GM06990 (cell line): ENCODE data around the gene PRKN.

Experiments used
- DNase-seq: peaks from one replicate; pipeline ENCODE4 v3.0.0-alpha.2; 2011; ENCODE audit not compliant: insufficient read length; ENCODE audit errors: extremely low read depth
- H3K27me3 ChIP-seq: replicated peaks from 2 replicates; pipeline ENCODE4 v1.6.0; 2011; ENCODE audit warnings: low read length; ENCODE audit not compliant: control insufficient read depth, insufficient read depth
- H3K36me3 ChIP-seq: 2 replicates; pipeline ENCODE4 v1.5.1; 2011; ENCODE audit warnings: low read length; ENCODE audit not compliant: control insufficient read depth, insufficient read depth
- H3K4me3 ChIP-seq: replicated peaks from 2 replicates; pipeline ENCODE4 v1.5.1; 2011; ENCODE audit warnings: low read depth, mild to moderate bottlenecking, control low read depth, low read length
- TF ChIP-seq, protein P1 (sequence below): IDR thresholded peaks from 2 replicates; pipeline ENCODE4 v1.5.1; 2011; ENCODE audit warnings: low read length, control low read depth, mild to moderate bottlenecking, inconsistent platforms; ENCODE audit not compliant: insufficient read depth, poor library complexity, severe bottlenecking

The PRKN gene

DNA sequence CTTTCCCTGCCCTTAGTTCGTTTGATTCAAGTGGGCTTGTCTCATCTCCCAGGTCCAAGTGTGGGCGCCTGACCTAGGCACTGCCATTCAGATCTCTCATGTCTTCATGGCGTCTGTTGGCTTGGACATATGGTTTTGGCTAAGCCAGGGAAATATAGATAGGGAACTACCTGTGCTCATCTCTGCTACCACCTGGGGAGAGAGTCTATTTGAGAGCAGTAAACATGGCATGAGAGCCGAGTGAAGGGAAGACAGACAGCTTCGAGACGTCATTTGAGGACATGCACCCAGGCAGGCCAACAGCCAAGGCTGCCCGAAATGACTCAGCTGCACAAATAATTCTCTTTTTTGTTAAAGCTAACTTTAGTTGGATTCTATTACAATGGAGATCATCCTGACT is 1083.0 kb downstream of the PRKN start:
- H3K4me3 ChIP-seq = no peak overlapping the region
- H3K27me3 ChIP-seq = no peaks in the 10 kb centered on the region
- TF ChIP-seq, protein P1, sequence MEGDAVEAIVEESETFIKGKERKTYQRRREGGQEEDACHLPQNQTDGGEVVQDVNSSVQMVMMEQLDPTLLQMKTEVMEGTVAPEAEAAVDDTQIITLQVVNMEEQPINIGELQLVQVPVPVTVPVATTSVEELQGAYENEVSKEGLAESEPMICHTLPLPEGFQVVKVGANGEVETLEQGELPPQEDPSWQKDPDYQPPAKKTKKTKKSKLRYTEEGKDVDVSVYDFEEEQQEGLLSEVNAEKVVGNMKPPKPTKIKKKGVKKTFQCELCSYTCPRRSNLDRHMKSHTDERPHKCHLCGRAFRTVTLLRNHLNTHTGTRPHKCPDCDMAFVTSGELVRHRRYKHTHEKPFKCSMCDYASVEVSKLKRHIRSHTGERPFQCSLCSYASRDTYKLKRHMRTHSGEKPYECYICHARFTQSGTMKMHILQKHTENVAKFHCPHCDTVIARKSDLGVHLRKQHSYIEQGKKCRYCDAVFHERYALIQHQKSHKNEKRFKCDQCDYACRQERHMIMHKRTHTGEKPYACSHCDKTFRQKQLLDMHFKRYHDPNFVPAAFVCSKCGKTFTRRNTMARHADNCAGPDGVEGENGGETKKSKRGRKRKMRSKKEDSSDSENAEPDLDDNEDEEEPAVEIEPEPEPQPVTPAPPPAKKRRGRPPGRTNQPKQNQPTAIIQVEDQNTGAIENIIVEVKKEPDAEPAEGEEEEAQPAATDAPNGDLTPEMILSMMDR = no peak
- H3K36me3 ChIP-seq = no peaks in the 10 kb centered on the region
- DNase-seq = no peak

GRCh38 chr6:161641175-161641574 is 1086.4 kb downstream of the PRKN start:
- TF ChIP-seq, protein P1 = no peak
- no peaks in the 10 kb centered on the region for H3K27me3 ChIP-seq
- no peak overlapping the region for H3K4me3 ChIP-seq
- DNase-seq = no peak
- no peaks in the 10 kb centered on the region for H3K36me3 ChIP-seq

DNA sequence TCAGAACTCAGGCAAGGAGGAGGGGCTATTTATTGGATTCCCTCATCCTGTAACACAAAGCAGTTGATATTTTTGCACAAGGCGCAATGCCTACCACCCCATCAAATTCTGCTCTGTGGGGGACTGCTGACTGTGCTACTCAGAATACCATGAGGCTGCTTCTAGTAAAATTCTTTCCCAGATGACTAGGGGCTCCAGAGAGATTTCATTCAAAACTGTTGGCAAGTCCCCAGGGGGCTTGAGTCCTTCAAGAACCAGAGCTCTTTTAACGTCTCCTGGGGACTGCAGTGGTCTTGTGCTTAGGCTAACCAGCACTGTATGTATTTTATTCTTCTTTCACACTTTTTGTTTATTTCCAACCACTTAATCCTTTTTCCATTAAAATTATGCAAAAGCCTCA is 1087.8 kb downstream of the PRKN start:
- DNase-seq = no peak
- Histone ChIP-seq H3K4me3 (no peak overlapping the region), H3K27me3 (no peaks in the 10 kb centered on the region), H3K36me3 (no peaks in the 10 kb centered on the region)
- TF ChIP-seq, protein P1 = no peak

DNA sequence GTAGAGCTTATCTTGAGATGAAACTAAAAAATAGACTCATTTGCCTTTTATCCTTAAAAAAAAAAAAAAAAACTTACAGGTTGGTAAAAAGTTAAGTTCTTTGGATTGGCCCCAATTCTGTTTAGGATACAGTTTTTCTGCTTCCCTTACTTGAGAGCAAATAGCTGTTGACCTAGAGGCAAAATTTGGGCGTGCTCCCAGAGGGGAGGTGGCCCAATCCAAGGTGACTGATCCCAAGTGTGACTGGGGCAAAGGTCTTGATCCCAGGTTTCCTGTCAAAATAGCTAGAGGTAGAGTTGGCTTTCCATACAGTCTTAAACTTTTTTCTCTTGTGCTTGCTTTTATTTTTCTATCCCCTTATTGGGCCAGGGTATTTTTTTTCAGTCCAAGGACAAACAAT is 1089.9 kb downstream of the PRKN start:
- TF ChIP-seq, protein P1 = no peak
- Histone ChIP-seq H3K27me3 (no peaks in the 10 kb centered on the region), H3K36me3 (no peaks in the 10 kb centered on the region), H3K4me3 (no peak overlapping the region)
- no peak for DNase-seq

- no peak for DNase-seq
- no peak overlapping the region for H3K4me3 ChIP-seq
- no peaks in the 10 kb centered on the region for H3K36me3 ChIP-seq
- TF ChIP-seq, protein P1 = no peak
- H3K27me3 ChIP-seq = no peaks in the 10 kb centered on the region
Observed at GRCh38 chr6:161636882-161637430, 1090.6 kb downstream of the PRKN start.

DNA sequence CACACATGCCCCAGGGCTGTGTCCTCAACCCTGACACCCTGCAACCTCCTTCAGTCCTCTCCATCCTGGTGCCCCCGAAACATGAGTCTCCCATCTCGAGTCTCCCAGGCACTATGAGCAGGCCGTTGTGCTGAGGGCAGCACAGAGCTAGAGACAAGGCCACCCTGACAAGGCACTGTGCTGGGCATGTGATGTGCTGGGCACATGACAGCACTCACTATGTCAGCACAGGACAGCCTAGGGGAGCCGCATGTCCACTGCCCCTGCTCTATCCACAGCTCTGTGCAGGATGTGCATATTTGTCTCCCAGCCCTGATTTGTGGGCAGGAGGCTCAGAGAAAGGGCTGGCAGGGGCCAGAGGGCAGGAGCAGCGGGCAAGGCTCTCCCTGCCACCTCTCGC is 1091.6 kb downstream of the PRKN start:
- no peak for DNase-seq

More for the DNA sequence above, 1091.6 kb downstream of the PRKN start:
- Histone ChIP-seq H3K27me3 (no peaks in the 10 kb centered on the region), H3K4me3 (no peak overlapping the region), H3K36me3 (no peaks in the 10 kb centered on the region)
- TF ChIP-seq, protein P1 = no peak
